ACC112 (cell line): ENCODE data around the gene FAM161A.

ENCODE experiments used
- H2AFZ ChIP-seq: fragments of 200-600 bp; sonication (generic); one replicate; pipeline ENCODE4 v1.6.0; 2017; ENCODE audit warnings: antibody characterized with exemption, low read length; ENCODE audit not compliant: unreplicated experiment
- H3K27ac ChIP-seq: fragments of 200-600 bp; sonication (generic); 2 replicates; pipeline ENCODE4 v1.5.1; 2014; ENCODE audit warnings: low read depth, mild to moderate bottlenecking, antibody characterized with exemption, low read length, moderate library complexity
- H3K27me3 ChIP-seq: fragments of 200-600 bp; sonication (generic); 2 replicates; pipeline ENCODE4 v1.6.1; 2014; ENCODE audit warnings: mild to moderate bottlenecking, antibody characterized with exemption, low read length, moderate library complexity, mixed read lengths; ENCODE audit not compliant: insufficient read depth
- H3K36me3 ChIP-seq: fragments of 200-600 bp; sonication (generic); 2 replicates; pipeline ENCODE4 v1.6.1; 2016; ENCODE audit warnings: mild to moderate bottlenecking, antibody characterized with exemption, low read length, moderate library complexity, mixed read lengths; ENCODE audit not compliant: insufficient read depth
- H3K4me1 ChIP-seq: fragments of 200-600 bp; sonication (generic); one replicate; pipeline ENCODE4 v1.6.1; 2016; ENCODE audit warnings: low read length, mixed read lengths; ENCODE audit not compliant: insufficient read depth, unreplicated experiment, control insufficient read depth
- H3K4me3 ChIP-seq: fragments of 200-600 bp; sonication (generic); 2 replicates; pipeline ENCODE4 v1.5.1; 2014; ENCODE audit warnings: mild to moderate bottlenecking, low read depth, low read length
- H3K79me2 ChIP-seq: fragments of 200-600 bp; sonication (generic); one replicate; pipeline ENCODE4 v1.6.0; 2016; ENCODE audit warnings: low read length; ENCODE audit not compliant: control insufficient read depth, unreplicated experiment, insufficient read depth

Gene FAM161A

DNA sequence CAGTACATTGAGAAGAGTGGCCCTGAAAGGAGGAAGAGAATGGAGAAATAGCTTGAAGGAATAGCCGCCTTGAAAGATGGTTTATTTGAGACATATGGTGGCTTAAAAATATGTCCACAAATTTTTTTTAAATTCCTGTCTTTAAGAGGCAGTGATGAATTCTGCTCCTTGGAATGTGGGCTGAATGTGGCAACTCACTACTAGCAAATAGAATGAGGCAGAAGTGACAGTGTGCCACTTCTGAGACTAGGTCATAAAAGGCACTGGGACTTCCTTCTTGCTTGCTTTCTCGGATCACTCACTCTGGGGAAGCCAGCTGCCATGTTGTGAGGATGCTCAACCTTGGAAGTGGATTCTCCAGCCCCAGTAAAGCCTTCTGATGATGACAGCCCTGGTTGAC lies 67.0 kb downstream of the FAM161A start:
- Histone ChIP-seq H3K36me3 (no peaks in the 10 kb centered on the region), H2AFZ (no peak overlapping the region), H3K27ac (no peak overlapping the region), H3K4me1 (no peaks in the 10 kb centered on the region), H3K79me2 (no peaks in the 10 kb centered on the region), H3K27me3 (no peaks in the 10 kb centered on the region), H3K4me3 (no peak overlapping the region)

DNA sequence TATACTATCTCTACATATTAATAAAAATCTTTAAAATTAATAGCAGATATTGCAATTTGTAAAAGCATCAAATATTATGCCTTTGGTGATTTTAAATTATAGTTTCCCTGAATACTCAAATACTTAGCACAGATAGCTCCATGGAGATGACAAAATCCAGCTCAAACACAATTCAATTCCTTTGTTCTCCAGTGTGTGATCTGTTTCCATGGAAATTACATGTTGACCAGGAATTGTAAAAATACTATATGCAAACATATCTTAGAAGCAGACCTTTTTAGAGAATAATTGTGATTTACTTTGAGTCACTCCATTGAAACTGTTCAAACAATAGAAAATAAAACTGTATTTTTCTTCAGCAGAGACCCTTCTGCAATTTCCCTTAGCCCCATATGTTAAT lies 68.3 kb downstream of the FAM161A start:
- H3K36me3 ChIP-seq = 0 out of 2 replicates have a peak, but pooled peaks cover 2% of the 10 kb centered on the region
- no peaks in the 10 kb centered on the region for H3K4me1 ChIP-seq
- H3K4me3 ChIP-seq = no peak overlapping the region
- H3K27ac ChIP-seq = no peak overlapping the region
- H2AFZ ChIP-seq = no peak overlapping the region
- no peaks in the 10 kb centered on the region for H3K79me2 ChIP-seq
- H3K27me3 ChIP-seq = no peaks in the 10 kb centered on the region

- Histone ChIP-seq H3K27me3 (no peaks in the 10 kb centered on the region), H3K27ac (no peak overlapping the region), H3K4me3 (no peak overlapping the region), H3K36me3 (peaks cover 5% of the 10 kb centered on the region; the same call in 1 of the 2 replicates), H3K79me2 (no peaks in the 10 kb centered on the region), H2AFZ (no peak overlapping the region), H3K4me1 (no peaks in the 10 kb centered on the region)
These were observed 69.2 kb downstream of the FAM161A start for GRCh38 chr2:61784643-61785042.

GRCh38 chr2:61775956-61776570 lies 77.8 kb downstream of the FAM161A start:
- Histone ChIP-seq H3K4me3 (no peak overlapping the region), H3K79me2 (no peaks in the 10 kb centered on the region), H3K27ac (no peak overlapping the region), H3K36me3 (peaks cover 5% of the 10 kb centered on the region; the same call in 1 of the 2 replicates), H3K27me3 (no peaks in the 10 kb centered on the region), H2AFZ (no peak overlapping the region), H3K4me1 (peaks cover under 1% of the 10 kb centered on the region)
